Adrenal gland (tissue), 12 donors: ENCODE measurements around the gene GFER. TPM values are rescaled to one million over a fixed set of nuclear protein-coding genes. Genes with fewer than 3 reads are reported as not detected.

Experiments used
- DNase-seq, 7 donors: peaks; one replicate each; pipeline ENCODE4 v3.0.0-alpha.2; 2019 to 2020
- H3K27ac ChIP-seq, 5 donors: fragments of 200-600 bp; sonication (generic) in 4 of 5; 1 replicate in 3 of 5; 2 replicates in 2 of 5; pipeline versions ENCODE4 v1.5.1 to v1.8.0; 2016 to 2020; ENCODE audit warnings: mild to moderate bottlenecking in 1 of 5
- H3K27me3 ChIP-seq: fragments of 200-600 bp; 2 replicates; pipeline ENCODE4 v1.8.0; 2021
- H3K36me3 ChIP-seq, 2 donors: fragments of 200-600 bp; replicated peaks in 1 of 2; 1 replicate in 1 of 2; 2 replicates in 1 of 2; pipeline versions ENCODE4 v1.5.1 to v1.8.0; 2018 to 2022
- H3K4me1 ChIP-seq, 2 donors: fragments of 200-600 bp; replicated peaks in 1 of 2; 1 replicate in 1 of 2; 2 replicates in 1 of 2; pipeline versions ENCODE4 v1.5.1 to v1.8.0; 2018 to 2021
- H3K4me3 ChIP-seq, 4 donors: fragments of 200-600 bp; sonication (generic) in 3 of 4; one replicate each; pipeline ENCODE4 v1.5.1; 2016 to 2018
- H3K9me3 ChIP-seq, 3 donors: fragments of 200-600 bp; sonication (generic) in 1 of 3; replicated peaks in 1 of 3; 1 replicate in 2 of 3; 2 replicates in 1 of 3; pipeline versions ENCODE4 v1.5.1 to v1.8.0; 2016 to 2021
- CTCF ChIP-seq, 6 experiments: fragments of 450-650 bp in 4 of 6; fragments of 200-600 bp in 2 of 6; sonication (generic) in 1 of 6; IDR thresholded peaks; 1 replicate in 5 of 6; 2 replicates in 1 of 6; pipeline versions ENCODE4 v1.5.1 to v1.8.0; 2016 to 2021; ENCODE audit warnings: antibody characterized with exemption in 6 of 6, mild to moderate bottlenecking in 2 of 6, moderate library complexity in 1 of 6
- POLR2A ChIP-seq, 2 donors: fragments of 450-650 bp; IDR thresholded peaks; one replicate each; pipeline ENCODE4 v1.6.1; 2017; ENCODE audit warnings: antibody characterized with exemption in 2 of 2, mild to moderate bottlenecking in 2 of 2, moderate library complexity in 1 of 2
- WGBS, 4 donors: extraction: QIAGEN DNeasy Blood & Tissue Kit in 2 of 4; methylation state at CpG; one replicate each; pipeline versions ENCODE4 v1.1.5 to v1.1.7; 2013 to 2017; 5-methylcytosine and 5-hydroxymethylcytosine counted together
- intact Hi-C, 2 donors: fragments of 100-400 bp; cut with DNase I; formaldehyde crosslinking; loops; one replicate each; pipeline versions ENCODE4 v1.14.1 to v1.15.0; 2022 to 2023
- polyA plus RNA-seq, 3 donors: library from polyadenylated mRNA; stranded (reverse); fragments of 200-250 nt in 2 of 3; fragments of 350-450 nt in 1 of 3; fragmentation: Illumina TruSeq in 1 of 3; extraction: RNeasy Lipid Tissue Mini Kit (QIAGEN cat#74804) in 1 of 3; gene quantifications; one replicate each; pipeline ENCODE4 v1.2.3, GENCODE V29; 2013 to 2014
- total RNA-seq, 9 donors: library from RNA; depleted of rRNA in 4 of 9; stranded (reverse); fragments of >200 nt in 4 of 9; fragments of 120-200 nt in 1 of 9; fragmentation: NEBNext Ultra II Directional in 1 of 9; extraction: Animal tissue kit (Norgen Biotek cat#: 25700) in 1 of 9; gene quantifications; one replicate each; pipeline versions ENCODE4 v1.1.0 to v1.2.4, GENCODE V29; 2013 to 2023
- donor health status: healthy with polysubstance abuse.
- donor health status: Bipolar disorder and iron deficiency.
- donor health status: DM: yes; HTN: yes; CAD: no.
- donor health status: DM: no; HTN: no; CAD: no.
- donor health status: DM: no; HTN: no; CAD: no.
- donor health status: DM: yes; HTN: yes; CAD: no.

The GFER gene
- total and polyA plus RNA-seq, 12 donors: 16.4 to 60.8 (median 27.8) TPM

GRCh38 chr16:2027024-2028010, 43.3 kb downstream of the GFER start:
- peak in 3 of 7 donors; percentile 18 to 32 (median 19) for DNase-seq
- peak overlapping the region in 2 of 4 donors; percentile 34 to 84 for H3K4me3 ChIP-seq
- peak overlapping the region in 4 of 5 donors; percentile 32 to 79 (median 40) for H3K27ac ChIP-seq
- 7 to 72% (median 19%) methylated on average over 5 to 76 of the region's 76 CpGs for WGBS, 4 donors
- H3K27me3 ChIP-seq: no peaks in the 10 kb centered on the region
- intact Hi-C loops: no loop called here
- TF ChIP-seq POLR2A (IDR thresholded peaks at IDR 0.05): no peak
- TF ChIP-seq CTCF (IDR thresholded peaks at IDR 0.05): no peak
- no peaks in the 10 kb centered on the region for H3K36me3 ChIP-seq
- H3K9me3 ChIP-seq: no peaks in the 10 kb centered on the region
- H3K4me1 ChIP-seq: peaks cover 14 to 40% of the 10 kb centered on the region in 2 donors

- Histone ChIP-seq H3K4me1 (peaks cover 10 to 43% of the 10 kb centered on the region in 2 donors), H3K36me3 (no peaks in the 10 kb centered on the region), H3K9me3 (no peaks in the 10 kb centered on the region), H3K27ac (peak overlapping the region in 1 of 5 donors; percentile 79), H3K4me3 (peak overlapping the region in 1 of 4 donors; percentile 84), H3K27me3 (no peaks in the 10 kb centered on the region)
- 63 to 100% (median 74%) methylated on average over 1 to 3 of the region's 3 CpGs for WGBS, 4 donors
- DNase-seq: peak in 1 of 7 donors; percentile 17
- TF ChIP-seq CTCF (IDR thresholded peaks at IDR 0.05): no peak
- intact Hi-C loops: no loop called here
Measured at GRCh38 chr16:2028146-2028545, 44.2 kb downstream of the GFER start.

GRCh38 chr16:2028620-2029220, 44.7 kb downstream of the GFER start:
- Histone ChIP-seq H3K4me3 (peak overlapping the region in 1 of 4 donors; percentile 84), H3K9me3 (no peaks in the 10 kb centered on the region), H3K36me3 (no peaks in the 10 kb centered on the region), H3K27ac (peak overlapping the region in 1 of 5 donors; percentile 79), H3K27me3 (no peaks in the 10 kb centered on the region), H3K4me1 (peaks cover 10 to 44% of the 10 kb centered on the region in 2 donors)
- intact Hi-C loops: no loop called here
- no peak for TF ChIP-seq CTCF (IDR thresholded peaks at IDR 0.05)
- no peak for TF ChIP-seq POLR2A (IDR thresholded peaks at IDR 0.05)
- WGBS, 4 donors: 80 to 86% (median 84%) methylated on average over 15 to 18 of the region's 18 CpGs
- DNase-seq: peak in 1 of 7 donors; percentile 20

- TF ChIP-seq CTCF (IDR thresholded peaks at IDR 0.05) (no peak), POLR2A (IDR thresholded peaks at IDR 0.05) (no peak)
- WGBS, 4 donors: 65 to 86% (median 69%) methylated on average over 2 to 22 of the region's 22 CpGs
- DNase-seq: no peak
- H3K36me3 ChIP-seq: no peaks in the 10 kb centered on the region
- intact Hi-C loops: no loop called here
- H3K27me3 ChIP-seq: no peaks in the 10 kb centered on the region
- no peak overlapping the region for H3K4me3 ChIP-seq
- H3K27ac ChIP-seq: no peak overlapping the region
- peaks cover 9 to 42% of the 10 kb centered on the region in 2 donors for H3K4me1 ChIP-seq
- H3K9me3 ChIP-seq: no peaks in the 10 kb centered on the region
Measured at GRCh38 chr16:2029350-2029749, 45.4 kb downstream of the GFER start.
